SJCRH30 (cell line): Measurements from ENCODE around the gene KIF25. TPM values are rescaled to one million over a fixed set of nuclear protein-coding genes. Genes with fewer than 3 reads are reported as not detected.

Experiments
- DNase-seq, 2 experiments: peaks; one replicate each; pipeline ENCODE4 v3.0.0-alpha.2; 2015 to 2020
- H3K27ac ChIP-seq: fragments of 250-450 bp; sonication (Bioruptor Pico); 2 replicates; pipeline ENCODE4 v1.5.1; 2020; ENCODE audit warnings: mild to moderate bottlenecking, moderate library complexity
- H3K27me3 ChIP-seq: fragments of 250-450 bp; sonication (Bioruptor Pico); 2 replicates; pipeline ENCODE4 v1.5.1; 2020; ENCODE audit warnings: mild to moderate bottlenecking, moderate library complexity
- H3K36me3 ChIP-seq: fragments of 250-450 bp; sonication (Bioruptor Pico); 2 replicates; pipeline ENCODE4 v1.5.1; 2020; ENCODE audit warnings: mild to moderate bottlenecking, moderate library complexity
- H3K4me1 ChIP-seq: fragments of 250-450 bp; sonication (Bioruptor Pico); 2 replicates; pipeline ENCODE4 v1.5.1; 2020; ENCODE audit warnings: mild to moderate bottlenecking, moderate library complexity
- H3K4me3 ChIP-seq: fragments of 250-450 bp; sonication (Bioruptor Pico); 2 replicates; pipeline ENCODE4 v1.5.1; 2020; ENCODE audit warnings: mild to moderate bottlenecking, moderate library complexity
- H3K9me3 ChIP-seq: fragments of 250-450 bp; sonication (Bioruptor Pico); replicated peaks from 2 replicates; pipeline ENCODE4 v1.5.1; 2020; ENCODE audit warnings: mild to moderate bottlenecking, moderate library complexity
- total RNA-seq: library from RNA; depleted of rRNA; stranded (reverse); fragments of >200 nt; shearing (Covaris generic); gene quantifications from 2 replicates; pipeline ENCODE4 v1.2.3, GENCODE V29; 2014

KIF25 gene
- total RNA-seq, 1 experiment from 2014 or later = 0.51 TPM

DNA sequence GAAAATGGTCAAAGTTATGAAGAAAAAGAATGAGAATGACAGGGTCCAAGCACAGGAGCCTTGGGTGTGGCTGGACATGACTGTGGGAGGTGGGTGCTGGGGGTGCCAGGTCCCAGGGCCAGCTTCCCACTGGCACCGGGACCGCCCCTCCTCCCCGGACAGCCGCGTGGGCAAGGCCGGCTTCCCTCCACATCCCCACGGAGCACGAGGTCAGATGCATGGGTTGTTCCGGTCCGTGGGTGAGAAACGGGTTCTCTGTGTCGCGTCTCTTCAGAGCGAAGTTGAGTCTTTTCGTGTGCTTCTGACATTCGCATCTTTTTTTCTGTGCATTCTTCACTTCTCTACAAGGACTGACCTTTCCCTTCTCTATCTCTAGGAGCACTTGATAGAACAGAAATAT is 30.1 kb downstream of the KIF25 start:
- peaks cover 22% of the 10 kb centered on the region for H3K4me1 ChIP-seq
- no peak overlapping the region for H3K27ac ChIP-seq

GRCh38 chr6:168028181-168028580 is 30.7 kb downstream of the KIF25 start:
- no peak for DNase-seq
- Histone ChIP-seq H3K36me3 (no peaks in the 10 kb centered on the region), H3K4me1 (peaks cover 25% of the 10 kb centered on the region), H3K27me3 (no peaks in the 10 kb centered on the region), H3K4me3 (no peak overlapping the region), H3K27ac (no peak overlapping the region), H3K9me3 (no peaks in the 10 kb centered on the region)

More for the DNA sequence above, 30.1 kb downstream of the KIF25 start:
- no peaks in the 10 kb centered on the region for H3K9me3 ChIP-seq
- H3K36me3 ChIP-seq = no peaks in the 10 kb centered on the region
- no peaks in the 10 kb centered on the region for H3K27me3 ChIP-seq
- H3K4me3 ChIP-seq = no peak overlapping the region
- no peak for DNase-seq

GRCh38 chr6:168029459-168030217 is 32.2 kb downstream of the KIF25 start:
- Histone ChIP-seq H3K27ac (no peak overlapping the region), H3K4me3 (no peak overlapping the region), H3K27me3 (no peaks in the 10 kb centered on the region), H3K36me3 (no peaks in the 10 kb centered on the region), H3K4me1 (peaks cover 25% of the 10 kb centered on the region), H3K9me3 (no peaks in the 10 kb centered on the region)
- DNase-seq = no peak

DNA sequence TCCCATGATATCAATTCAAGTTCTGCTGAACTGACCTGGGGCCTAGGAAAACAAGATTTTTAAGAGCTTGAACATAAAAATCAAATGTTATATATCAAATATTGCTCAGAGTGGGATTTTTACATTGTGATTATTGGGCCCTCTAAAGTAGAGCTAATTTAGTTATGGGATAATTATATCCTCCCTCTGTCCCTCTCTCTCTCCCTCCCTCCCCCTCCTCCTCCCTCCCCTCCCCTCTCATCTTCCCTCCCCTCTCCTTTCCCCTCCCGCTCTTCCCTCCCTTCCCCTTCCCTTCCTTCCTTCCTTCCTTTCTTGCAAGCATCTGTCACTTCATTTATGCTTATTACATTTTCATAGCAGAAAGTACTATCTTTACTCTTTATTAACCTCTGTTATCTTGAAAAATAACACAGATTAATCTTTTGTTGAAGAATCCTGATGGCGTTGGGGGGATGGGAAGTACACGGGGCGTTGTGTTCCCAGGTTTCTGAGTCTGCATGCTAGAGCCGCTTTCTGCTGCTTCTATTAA is 32.8 kb downstream of the KIF25 start:
- DNase-seq = no peak
- Histone ChIP-seq H3K4me1 (peaks cover 25% of the 10 kb centered on the region), H3K36me3 (no peaks in the 10 kb centered on the region), H3K27me3 (no peaks in the 10 kb centered on the region), H3K4me3 (no peak overlapping the region), H3K9me3 (no peaks in the 10 kb centered on the region), H3K27ac (peak overlapping the region; percentile 53; the same call in 1 of the 2 replicates)

GRCh38 chr6:168030908-168031307 is 33.4 kb downstream of the KIF25 start:
- no peaks in the 10 kb centered on the region for H3K9me3 ChIP-seq
- H3K4me1 ChIP-seq = peaks cover 25% of the 10 kb centered on the region
- H3K27ac ChIP-seq = peak overlapping the region; percentile 53; the same call in 1 of the 2 replicates
- no peaks in the 10 kb centered on the region for H3K27me3 ChIP-seq
- DNase-seq = peak; percentile 48 to 63
- H3K36me3 ChIP-seq = no peaks in the 10 kb centered on the region
- H3K4me3 ChIP-seq = no peak overlapping the region

GRCh38 chr6:168031411-168031971 is 34.0 kb downstream of the KIF25 start:
- H3K9me3 ChIP-seq = no peaks in the 10 kb centered on the region
- no peaks in the 10 kb centered on the region for H3K36me3 ChIP-seq
- DNase-seq = peak in 1 of 2 experiments; percentile 25
- H3K4me1 ChIP-seq = peaks cover 28% of the 10 kb centered on the region
- no peaks in the 10 kb centered on the region for H3K27me3 ChIP-seq
- peak overlapping the region; percentile 53; the same call in 1 of the 2 replicates for H3K27ac ChIP-seq
- H3K4me3 ChIP-seq = no peak overlapping the region

DNA sequence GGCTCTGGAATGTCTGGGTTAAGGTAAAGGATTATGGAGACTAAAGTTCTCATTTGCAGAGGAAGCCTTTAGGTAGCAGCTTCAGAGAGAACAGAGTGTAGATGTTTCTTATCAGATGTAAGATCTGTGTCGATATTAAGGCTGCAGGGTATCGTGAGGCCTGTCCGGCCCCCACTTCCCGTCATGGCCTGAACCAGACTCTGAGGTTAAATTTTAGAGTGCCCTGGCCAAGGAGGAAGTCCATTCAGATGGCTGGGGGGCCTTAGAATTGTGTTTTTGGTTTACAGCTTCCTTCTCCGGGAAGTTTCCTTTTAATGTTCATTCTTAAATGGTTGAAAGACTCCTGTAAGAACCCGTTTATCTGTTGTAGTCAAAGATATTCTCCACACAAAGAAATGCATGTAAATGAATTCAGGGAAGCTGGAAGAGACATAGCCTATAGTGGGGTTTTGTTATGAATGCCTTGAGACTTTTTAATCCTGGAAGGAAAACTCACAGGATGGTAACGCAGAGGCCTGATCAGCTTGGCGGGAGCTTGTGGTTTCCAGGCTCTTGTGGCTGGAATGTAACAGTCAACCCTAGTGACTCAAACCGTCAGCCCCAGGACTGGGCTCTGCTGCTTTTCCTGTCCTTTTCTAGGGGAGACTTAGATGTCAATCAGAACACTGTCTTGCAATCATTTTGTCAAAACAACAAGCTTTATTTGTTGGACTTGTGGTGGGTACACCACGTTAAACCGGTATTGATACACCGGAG is 34.7 kb downstream of the KIF25 start:
- Histone ChIP-seq H3K27me3 (no peaks in the 10 kb centered on the region), H3K27ac (peak overlapping the region; percentile 53), H3K4me3 (no peak overlapping the region), H3K36me3 (no peaks in the 10 kb centered on the region), H3K9me3 (no peaks in the 10 kb centered on the region), H3K4me1 (peaks cover 35% of the 10 kb centered on the region)
- DNase-seq = peak; percentile 63 to 71

DNA sequence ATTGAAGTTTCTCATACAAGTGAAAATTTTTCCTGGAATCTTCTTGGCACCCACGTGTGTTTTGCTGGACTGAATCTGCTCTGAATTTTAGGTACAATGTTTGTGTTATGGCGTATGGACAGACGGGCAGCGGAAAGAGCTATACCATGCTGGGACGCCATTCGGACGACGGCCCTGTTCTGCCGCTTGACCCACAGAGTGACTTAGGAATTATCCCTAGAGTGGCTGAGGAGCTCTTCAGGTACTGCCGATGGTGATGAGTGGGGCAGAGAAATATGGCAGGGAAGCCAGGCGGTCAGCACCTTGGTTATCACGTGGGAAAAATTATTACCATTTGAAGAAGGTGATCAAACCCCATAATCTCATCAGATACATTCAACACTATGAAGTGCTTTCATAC is 36.3 kb downstream of the KIF25 start:
- Histone ChIP-seq H3K36me3 (no peaks in the 10 kb centered on the region), H3K27ac (no peak overlapping the region), H3K4me3 (no peak overlapping the region), H3K27me3 (no peaks in the 10 kb centered on the region), H3K4me1 (peaks cover 42% of the 10 kb centered on the region), H3K9me3 (no peaks in the 10 kb centered on the region; the same call in 1 of the 2 replicates)
- DNase-seq = no peak

GRCh38 chr6:168034537-168034936 is 37.1 kb downstream of the KIF25 start:
- no peaks in the 10 kb centered on the region; the same call in 1 of the 2 replicates for H3K9me3 ChIP-seq
- peaks cover 42% of the 10 kb centered on the region for H3K4me1 ChIP-seq
- DNase-seq = no peak
- no peaks in the 10 kb centered on the region for H3K27me3 ChIP-seq
- H3K36me3 ChIP-seq = no peaks in the 10 kb centered on the region
- no peak overlapping the region for H3K4me3 ChIP-seq
- H3K27ac ChIP-seq = no peak overlapping the region

DNA sequence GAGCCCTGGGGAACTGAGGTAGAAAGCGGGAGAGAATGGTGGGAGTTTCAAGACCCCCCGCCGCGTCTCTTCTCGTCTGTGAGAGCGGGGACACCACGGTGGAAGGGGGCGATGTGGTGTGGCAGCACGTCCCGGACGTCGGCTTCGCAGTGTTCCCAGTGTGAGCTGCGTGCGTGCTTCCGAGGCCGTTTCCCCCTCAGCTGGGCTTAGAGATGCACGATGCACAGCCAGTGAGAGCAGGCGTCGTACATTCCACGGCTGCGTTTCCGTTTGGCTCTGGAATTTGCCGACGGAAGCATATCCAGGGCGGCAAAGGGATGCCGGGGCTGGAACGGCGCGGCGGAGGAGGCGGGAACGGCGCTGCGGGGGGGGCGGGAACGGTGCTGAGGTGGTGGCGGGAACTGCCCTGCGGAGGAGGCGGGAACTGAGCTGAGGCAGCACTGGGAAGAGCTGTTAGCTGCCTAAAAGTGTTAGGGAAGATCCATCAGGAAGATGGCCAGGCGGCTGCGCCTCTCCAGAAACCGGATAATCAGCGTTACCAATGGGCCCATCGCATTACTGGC is 37.7 kb downstream of the KIF25 start:
- DNase-seq = peak; percentile 75 to 76
- Histone ChIP-seq H3K36me3 (no peaks in the 10 kb centered on the region), H3K27ac (peak overlapping the region; percentile 80), H3K9me3 (no peaks in the 10 kb centered on the region; the same call in 1 of the 2 replicates), H3K4me1 (peaks cover 42% of the 10 kb centered on the region), H3K27me3 (no peaks in the 10 kb centered on the region), H3K4me3 (peak overlapping the region; percentile 63)

DNA sequence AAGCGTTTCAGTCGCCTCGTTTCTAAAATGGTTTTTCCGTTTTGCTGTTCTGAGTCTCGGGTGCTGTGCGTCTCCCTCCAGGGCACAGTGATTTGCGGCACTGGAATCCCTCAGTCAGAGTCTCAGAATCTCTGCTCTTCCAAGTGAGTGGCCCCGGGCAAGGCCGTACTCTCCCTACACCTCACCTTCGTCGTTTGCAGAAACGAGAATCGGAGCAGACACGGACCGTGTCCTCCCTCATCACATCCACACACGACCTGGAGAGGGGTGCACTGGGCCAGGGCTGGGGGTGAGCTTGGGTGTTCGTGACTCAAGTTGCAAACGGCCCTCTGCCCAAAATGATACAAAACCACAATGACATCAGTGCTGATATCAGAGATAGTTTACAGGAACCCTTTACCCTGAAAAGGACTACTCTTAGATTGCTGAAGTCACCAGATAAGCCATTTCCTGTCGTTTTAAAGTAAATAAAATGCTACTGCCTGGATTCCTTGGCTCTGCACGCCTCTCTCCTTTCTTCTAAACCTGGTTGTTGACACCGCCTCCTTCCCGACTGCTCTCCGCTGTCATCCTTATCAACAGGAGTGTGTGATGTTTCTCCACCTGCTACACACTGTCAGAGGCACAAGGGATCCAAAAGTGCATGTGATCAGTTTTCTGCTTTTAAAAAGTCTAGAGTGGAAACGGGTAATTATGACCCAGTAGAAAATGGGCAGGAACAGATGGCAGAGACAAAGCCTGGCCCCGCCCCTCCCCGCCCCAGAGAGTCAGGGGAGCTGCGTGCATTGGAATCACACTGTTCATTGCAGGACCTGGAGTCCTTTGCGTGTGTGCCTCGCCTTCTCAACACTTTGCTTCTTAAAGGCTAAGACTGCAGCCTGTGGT is 38.4 kb downstream of the KIF25 start:
- H3K27me3 ChIP-seq = no peaks in the 10 kb centered on the region
- no peaks in the 10 kb centered on the region for H3K36me3 ChIP-seq
- H3K27ac ChIP-seq = peak overlapping the region; percentile 80
- H3K4me3 ChIP-seq = peak overlapping the region; percentile 63
- no peaks in the 10 kb centered on the region; the same call in 1 of the 2 replicates for H3K9me3 ChIP-seq
- peak; percentile 78 to 92 for DNase-seq
- H3K4me1 ChIP-seq = peaks cover 37% of the 10 kb centered on the region

- Histone ChIP-seq H3K27ac (no peak overlapping the region; the same call in 1 of the 2 replicates), H3K27me3 (no peaks in the 10 kb centered on the region), H3K9me3 (no peaks in the 10 kb centered on the region; the same call in 1 of the 2 replicates), H3K4me3 (no peak overlapping the region), H3K36me3 (no peaks in the 10 kb centered on the region), H3K4me1 (peaks cover 23% of the 10 kb centered on the region)
- peak; percentile 56 to 84 for DNase-seq
Observed at GRCh38 chr6:168037242-168037641, 39.8 kb downstream of the KIF25 start.

DNA sequence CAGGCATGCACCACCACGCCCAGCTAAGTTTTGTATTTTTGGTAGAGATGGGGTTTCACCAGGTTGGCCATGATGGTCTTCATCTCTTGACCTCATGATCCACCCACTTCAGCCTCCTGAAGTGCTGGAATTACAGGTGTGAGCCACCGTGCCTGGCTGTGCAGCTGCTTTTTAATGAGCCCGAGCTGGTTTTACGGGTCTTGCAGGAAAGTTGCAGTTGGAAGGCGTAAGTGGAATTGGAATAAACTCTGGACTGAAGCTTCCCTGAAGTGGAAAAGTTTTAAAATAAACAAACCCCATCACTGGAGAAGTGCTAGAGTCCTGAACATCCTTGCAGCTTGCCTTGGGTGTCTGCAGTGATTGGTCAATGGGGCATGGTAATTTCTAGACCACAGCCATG is 40.4 kb downstream of the KIF25 start:
- DNase-seq = no peak
- Histone ChIP-seq H3K4me3 (no peak overlapping the region), H3K4me1 (peaks cover 17% of the 10 kb centered on the region), H3K27ac (no peak overlapping the region; the same call in 1 of the 2 replicates), H3K36me3 (no peaks in the 10 kb centered on the region), H3K9me3 (no peaks in the 10 kb centered on the region; the same call in 1 of the 2 replicates), H3K27me3 (no peaks in the 10 kb centered on the region)
